ENCODE results near the gene SH3PXD2A. TPM values are rescaled to one million over a fixed set of nuclear protein-coding genes. Genes with fewer than 3 reads are reported as not detected.
A peak's percentile ranks its signal among the peaks of the same experiment; 100 is the strongest.

The SH3PXD2A gene
- total and polyA plus RNA-seq, 9 of the 15 experiments (the other 6 are each of a cell fraction or from before 2014, with no cell fraction given), result 0.41 to 9.3 (median 2.5) TPM

- TF ChIP-seq CEBPZ (IDR thresholded peaks at IDR 0.05; ENCODE audit: borderline replicate concordance, low read depth, low read length), result no peak
- TF ChIP-seq KDM1A (IDR thresholded peaks at IDR 0.05), result peak; percentile 15 to 42; a peak in 2 of 4 replicates
Observed at GRCh38 chr10:103697787-103698186, 157.6 kb downstream of the SH3PXD2A start (continued).

DNA sequence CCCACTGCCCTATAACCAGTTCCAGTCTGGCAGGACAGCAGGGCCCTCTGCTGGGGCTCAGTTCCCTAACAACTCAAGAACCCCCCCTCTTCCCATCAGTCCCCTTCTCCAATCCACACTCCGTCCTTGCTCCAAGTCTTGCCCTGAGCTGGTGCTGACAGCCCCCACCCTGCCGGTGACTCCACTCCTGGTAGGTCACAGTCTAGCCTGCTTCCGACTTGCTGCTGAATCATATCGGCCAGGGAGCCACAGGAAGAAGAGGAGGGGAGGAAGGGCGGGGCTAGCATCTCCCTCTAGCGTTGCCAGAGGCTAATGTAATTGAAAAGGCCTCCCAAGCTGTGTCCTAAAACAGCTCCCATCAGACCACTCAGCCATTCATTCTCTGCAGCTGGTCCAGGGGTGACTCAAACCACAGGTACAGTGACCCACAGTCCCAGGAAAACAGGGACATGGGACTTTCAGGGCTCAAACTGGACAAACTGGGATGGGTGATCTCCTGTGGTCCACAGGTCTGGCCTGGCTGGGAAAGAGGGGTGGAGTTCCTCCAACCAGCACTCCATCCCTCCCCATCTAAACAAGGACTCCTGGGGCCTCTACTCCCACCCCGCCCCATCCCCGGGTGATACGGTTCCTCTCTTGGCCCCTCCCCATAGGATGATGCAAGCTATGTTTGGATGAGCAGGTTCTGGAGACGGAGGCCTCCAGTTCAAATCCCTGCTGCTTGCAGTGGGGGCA lies 158.8 kb downstream of the SH3PXD2A start:
- no peaks in the 10 kb centered on the region for H4K20me1 ChIP-seq (replicated peaks; ENCODE audit: control insufficient read depth, insufficient read depth, low read length)
- no TSS peak for BruUV-seq (replicated peaks)
- H2AFZ ChIP-seq (ENCODE audit: low read depth, low read length), result peak overlapping the region; percentile 90
- H3K27ac ChIP-seq (ENCODE audit: extremely low read depth, low read depth, low read length), result peak overlapping the region; percentile 60
- H3K4me3 ChIP-seq, result no peak overlapping the region
- WGBS (ENCODE audit: insufficient coverage, low coverage, missing lambda C conversion rate), result 7% methylated on average over 9 of the region's 10 CpGs
- no peaks in the 10 kb centered on the region for H3K9me1 ChIP-seq (ENCODE audit: control insufficient read depth, insufficient read depth, low read length)
- no peaks in the 10 kb centered on the region for H3K36me3 ChIP-seq (ENCODE audit: control insufficient read depth, insufficient read depth, low read length)
- POLR2A ChIA-PET, result interaction anchor here (0.5 to 0.6 kb wide), 2 partner anchors 143 to 157 kb away, joined by 3 read pairs; no protein-coding TSS in a partner anchor
- DNase-seq (ENCODE audit: extremely low read depth in 1 of 4, low spot score in 3 of 4), result peak; percentile 84 to 90 (median 88)
- peak overlapping the region; percentile 62 for H3K4me2 ChIP-seq (ENCODE audit: insufficient read depth, low read length)
- H3K4me1 ChIP-seq (replicated peaks in 1 of 2; ENCODE audit: control insufficient read depth in 2 of 2, insufficient read depth in 2 of 2, low read length in 2 of 2), result peaks cover 35 to 38% of the 10 kb centered on the region in 2 experiments
- CTCF ChIA-PET (ENCODE audit: low intra/inter-chr PET ratio), result no interaction called here
- H3K27me3 ChIP-seq (ENCODE audit: control insufficient read depth in 2 of 2, insufficient read depth in 2 of 2, low read length in 2 of 2), result no peaks in the 10 kb centered on the region
- intact Hi-C loops (cut with micrococcal nuclease) (no loop called here), in situ Hi-C loops (cut with MboI) (no loop called here)
- peak; percentile 87 for ATAC-seq
- no peaks in the 10 kb centered on the region; the same call in 2 of the 3 replicates for H3K79me2 ChIP-seq (ENCODE audit: control insufficient read depth, insufficient read depth, low read length)
- peak overlapping the region in 1 of 2 experiments; percentile 37; a peak in 2 of 4 replicates for H3K9ac ChIP-seq (ENCODE audit: insufficient read depth in 1 of 2, low read depth in 2 of 2, low read length in 2 of 2)
- FAIRE-seq, result peak; percentile 95
- no peaks in the 10 kb centered on the region for H3K9me3 ChIP-seq (replicated peaks; ENCODE audit: control insufficient read depth, insufficient read depth, low read depth, low read length)
- TF ChIP-seq ZNF583 (CRISPR knock-in tag; IDR thresholded peaks at IDR 0.05) (no peak), MAFG (tag; conservative IDR thresholded peaks at IDR 0.05) (0 out of 2 replicates have a peak, but pooled peaks have one; percentile 22), POLR2AphosphoS5 (IDR thresholded peaks at IDR 0.05; ENCODE audit: control insufficient read depth, insufficient read depth, low read depth, low read length) (no peak), BMI1 (IDR thresholded peaks at IDR 0.05; ENCODE audit: low read length) (no peak), ZNF507 (tag; conservative IDR thresholded peaks at IDR 0.05) (no peak), CTBP1 (IDR thresholded peaks at IDR 0.05; ENCODE audit: borderline replicate concordance) (peak; percentile 83), RBM14 (IDR thresholded peaks at IDR 0.05; ENCODE audit: borderline replicate concordance, insufficient read depth, low read depth, low read length) (no peak), ILF3 (IDR thresholded peaks at IDR 0.05; ENCODE audit: borderline replicate concordance) (no peak), ZBTB34 (CRISPR knock-in tag; IDR thresholded peaks at IDR 0.05) (no peak), ZNF655 (CRISPR knock-in tag; IDR thresholded peaks at IDR 0.05) (no peak), XRCC3 (IDR thresholded peaks at IDR 0.05) (no peak)

All from K562 (cell line).